Panc1 (cell line): ENCODE measurements around the gene GATD1. TPM values are rescaled to one million over a fixed set of nuclear protein-coding genes. Genes with fewer than 3 reads are reported as not detected.

ENCODE experiments used
- ATAC-seq: fragments of 200-7000 bp; cut with Tn5 transposase; 2 replicates; pipeline ENCODE4 v1.9.1; 2020; ENCODE audit warnings: mild to moderate bottlenecking, moderate library complexity
- BruUV-seq: library from RNA; stranded (reverse); fragments of 400-500 nt; replicated peaks from 2 replicates; lab custom pipeline; 2021; lab: Mats Ljungman, UMichigan
- CTCF ChIA-PET: fragments of 300-600 bp; sonication (Branson Sonifier 250); formaldehyde crosslinking; loops from one replicate; lab custom pipeline; 2022; ENCODE audit warnings: antibody characterized with exemption; lab: Charles Lee
- POLR2A ChIA-PET: fragments of 300-600 bp; sonication (Branson Sonifier 250); formaldehyde crosslinking; loops from one replicate; lab custom pipeline; 2022; ENCODE audit warnings: antibody characterized with exemption; lab: Charles Lee
- DNase-seq: peaks from one replicate; pipeline ENCODE4 v3.0.0-alpha.2; 2010; ENCODE audit warnings: low read depth, low spot score
- H3K27ac ChIP-seq: 2 replicates; pipeline ENCODE4 v1.5.1; 2011; ENCODE audit warnings: mild to moderate bottlenecking, low read length, inconsistent platforms
- H3K27me3 ChIP-seq: fragments of 200-500 bp; sonication (Bioruptor generic); 2 replicates; pipeline ENCODE4 v1.6.0; 2014; ENCODE audit warnings: low read length, inconsistent platforms; ENCODE audit not compliant: control insufficient read depth, insufficient read depth
- H3K36me3 ChIP-seq: fragments of 200-500 bp; sonication (Bioruptor generic); 2 replicates; pipeline ENCODE4 v1.5.1; 2014; ENCODE audit warnings: inconsistent platforms, mild to moderate bottlenecking, low read length, moderate library complexity; ENCODE audit not compliant: control insufficient read depth, insufficient read depth
- H3K4me1 ChIP-seq: 2 replicates; pipeline ENCODE4 v1.5.1; 2011; ENCODE audit warnings: inconsistent platforms, mild to moderate bottlenecking, low read length, moderate library complexity; ENCODE audit not compliant: control insufficient read depth, insufficient read depth
- H3K4me3 ChIP-seq, 2 experiments: 2 replicates each; pipeline ENCODE4 v1.5.1; 2011 to 2012; ENCODE audit warnings: low read depth in 2 of 2, low read length in 2 of 2, mild to moderate bottlenecking in 2 of 2, inconsistent platforms in 1 of 2, moderate library complexity in 1 of 2
- H3K9me3 ChIP-seq: fragments of 200-500 bp; sonication (Bioruptor generic); 2 replicates; pipeline ENCODE4 v1.5.1; 2014; ENCODE audit warnings: low read depth, mild to moderate bottlenecking, inconsistent platforms, low read length, moderate library complexity; ENCODE audit not compliant: control insufficient read depth, insufficient read depth
- POLR2AphosphoS5 ChIP-seq: IDR thresholded peaks from 2 replicates; pipeline ENCODE4 v1.6.1; 2012; ENCODE audit warnings: mild to moderate bottlenecking, low read depth, low read length, moderate library complexity
- REST ChIP-seq, 2 experiments: IDR thresholded peaks; 2 replicates each; pipeline ENCODE4 v1.6.1; 2011 to 2012; ENCODE audit warnings: low read depth in 2 of 2, control low read depth in 1 of 2, low read length in 1 of 2, mild to moderate bottlenecking in 1 of 2, moderate library complexity in 1 of 2; ENCODE audit not compliant: insufficient read depth in 1 of 2
- SIN3A ChIP-seq: IDR thresholded peaks from 2 replicates; pipeline ENCODE4 v1.6.1; 2012; ENCODE audit warnings: low read depth, mild to moderate bottlenecking, low read length, moderate library complexity, borderline replicate concordance; ENCODE audit not compliant: insufficient read depth
- TCF7L2 ChIP-seq: IDR thresholded peaks from 2 replicates; pipeline ENCODE4 v1.6.1; 2011; ENCODE audit warnings: mild to moderate bottlenecking, low read depth, low read length, inconsistent platforms
- in situ Hi-C: cut with HindIII; loops from 2 replicates; pipeline ENCODE4 v1.10.0; 2016; ENCODE audit warnings: low sequenced_read_pairs, low pct_unique_long_range_greater_than_20kb
- intact Hi-C: fragments of 100-400 bp; cut with micrococcal nuclease; formaldehyde crosslinking; loops from one replicate; pipeline ENCODE4 v1.10.0; 2022; ENCODE audit not compliant: unreplicated experiment
- total RNA-seq: library from RNA; stranded (reverse); gene quantifications from one replicate; pipeline ENCODE4 v1.2.1, GENCODE V29; 2021; ENCODE audit not compliant: unreplicated experiment
- TF ChIP-seq, protein P1 (sequence below): fragments of 450-650 bp; IDR thresholded peaks from 2 replicates; pipeline ENCODE4 v1.5.1; 2017; ENCODE audit warnings: mild to moderate bottlenecking

Gene GATD1
- total RNA-seq, 1 experiment from 2014 or later = 229 TPM

DNA sequence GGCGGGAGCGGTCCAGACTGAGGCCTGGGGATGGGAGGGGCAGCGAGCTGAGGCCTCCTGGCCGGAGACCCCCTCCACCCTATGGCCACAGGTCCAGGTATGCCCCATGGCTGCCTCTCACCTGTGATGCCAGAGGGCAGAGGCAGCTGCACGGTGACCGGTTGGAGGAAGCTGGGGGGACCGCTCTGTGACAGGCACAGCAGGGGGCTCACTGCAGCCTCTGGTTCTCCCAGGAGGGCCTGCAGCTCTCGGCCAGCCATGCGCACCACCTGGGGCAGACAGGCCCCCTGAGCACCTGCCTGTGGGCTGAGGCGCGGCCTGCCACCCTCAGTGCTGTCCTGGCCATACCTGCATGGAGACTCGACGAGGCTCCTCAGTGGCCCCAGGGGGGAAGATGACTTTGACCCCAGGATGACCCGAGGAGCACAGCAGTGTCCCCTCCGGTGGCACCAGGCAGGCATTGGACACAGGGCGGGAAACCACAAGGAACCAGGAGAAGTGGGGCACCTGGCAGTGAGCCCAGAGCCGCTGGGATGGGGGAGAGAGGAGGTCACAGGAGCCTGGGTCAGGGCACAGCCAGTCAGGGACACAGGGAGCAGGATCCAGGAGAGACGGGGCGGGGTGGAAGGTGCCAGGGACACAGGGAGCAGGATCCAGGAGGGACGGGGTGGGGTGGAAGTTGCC is 24.0 kb upstream of the GATD1 start:
- in situ Hi-C loops = no loop called here
- intact Hi-C loops = no loop called here
- BruUV-seq = no TSS peak
- TF ChIP-seq REST (IDR thresholded peaks at IDR 0.05; ENCODE audit: insufficient read depth in 1 of 2, low read depth in 2 of 2, low read length in 1 of 2) (no peak), POLR2AphosphoS5 (0 out of 2 replicates have a peak, but pooled peaks have one; percentile 21), SIN3A (no peak), TCF7L2 (no peak)
- TF ChIP-seq, protein P1, sequence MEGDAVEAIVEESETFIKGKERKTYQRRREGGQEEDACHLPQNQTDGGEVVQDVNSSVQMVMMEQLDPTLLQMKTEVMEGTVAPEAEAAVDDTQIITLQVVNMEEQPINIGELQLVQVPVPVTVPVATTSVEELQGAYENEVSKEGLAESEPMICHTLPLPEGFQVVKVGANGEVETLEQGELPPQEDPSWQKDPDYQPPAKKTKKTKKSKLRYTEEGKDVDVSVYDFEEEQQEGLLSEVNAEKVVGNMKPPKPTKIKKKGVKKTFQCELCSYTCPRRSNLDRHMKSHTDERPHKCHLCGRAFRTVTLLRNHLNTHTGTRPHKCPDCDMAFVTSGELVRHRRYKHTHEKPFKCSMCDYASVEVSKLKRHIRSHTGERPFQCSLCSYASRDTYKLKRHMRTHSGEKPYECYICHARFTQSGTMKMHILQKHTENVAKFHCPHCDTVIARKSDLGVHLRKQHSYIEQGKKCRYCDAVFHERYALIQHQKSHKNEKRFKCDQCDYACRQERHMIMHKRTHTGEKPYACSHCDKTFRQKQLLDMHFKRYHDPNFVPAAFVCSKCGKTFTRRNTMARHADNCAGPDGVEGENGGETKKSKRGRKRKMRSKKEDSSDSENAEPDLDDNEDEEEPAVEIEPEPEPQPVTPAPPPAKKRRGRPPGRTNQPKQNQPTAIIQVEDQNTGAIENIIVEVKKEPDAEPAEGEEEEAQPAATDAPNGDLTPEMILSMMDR = no peak
- ATAC-seq (no peak), DNase-seq (no peak)
- H3K4me1 ChIP-seq = peaks cover 41% of the 10 kb centered on the region
- CTCF ChIA-PET = interaction anchor here (0.6 kb wide), 1 partner anchor 21 kb away, joined by 3 read pairs; no protein-coding TSS in a partner anchor
- no peaks in the 10 kb centered on the region for H3K9me3 ChIP-seq
- no peaks in the 10 kb centered on the region for H3K27me3 ChIP-seq
- POLR2A ChIA-PET = no interaction called here
- H3K36me3 ChIP-seq = no peaks in the 10 kb centered on the region
- no peak overlapping the region for H3K27ac ChIP-seq
- H3K4me3 ChIP-seq = no peak overlapping the region

DNA sequence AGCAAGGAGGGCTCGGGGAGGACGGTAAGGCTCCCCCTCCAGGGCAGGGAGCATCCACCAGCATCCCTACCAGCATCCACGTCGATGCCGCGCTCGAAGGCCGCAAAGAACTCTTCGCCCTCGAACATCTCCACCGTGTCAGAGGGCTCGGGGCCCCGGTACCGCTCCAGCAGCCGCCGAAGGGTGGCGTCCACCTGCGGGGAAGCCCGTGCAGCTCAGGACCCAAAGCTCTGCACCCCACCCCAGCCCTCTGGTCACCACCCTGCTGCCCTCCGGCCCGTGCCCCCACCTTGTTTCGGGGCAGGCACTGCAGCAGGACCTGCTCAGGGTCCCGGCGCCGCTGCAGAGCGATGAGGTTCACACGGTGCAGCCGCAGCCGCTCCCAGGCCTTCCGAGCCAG is 23.2 kb upstream of the GATD1 start:
- Histone ChIP-seq H3K9me3 (no peaks in the 10 kb centered on the region), H3K27ac (no peak overlapping the region), H3K4me3 (no peak overlapping the region), H3K27me3 (no peaks in the 10 kb centered on the region), H3K4me1 (peaks cover 36% of the 10 kb centered on the region), H3K36me3 (no peaks in the 10 kb centered on the region)
- POLR2A ChIA-PET = no interaction called here
- ATAC-seq (no peak), DNase-seq (no peak)
- BruUV-seq = no TSS peak
- in situ Hi-C loops (no loop called here), intact Hi-C loops (no loop called here)
- CTCF ChIA-PET = no interaction called here
- TF ChIP-seq SIN3A = no peak
- TF ChIP-seq, protein P1 = no peak
- TF ChIP-seq REST (IDR thresholded peaks at IDR 0.05; ENCODE audit: insufficient read depth in 1 of 2, low read depth in 2 of 2, low read length in 1 of 2) = no peak
- no peak for TF ChIP-seq POLR2AphosphoS5
- TF ChIP-seq TCF7L2 = no peak
